Measurements from ENCODE around the gene TFPI.

TFPI gene

DNA sequence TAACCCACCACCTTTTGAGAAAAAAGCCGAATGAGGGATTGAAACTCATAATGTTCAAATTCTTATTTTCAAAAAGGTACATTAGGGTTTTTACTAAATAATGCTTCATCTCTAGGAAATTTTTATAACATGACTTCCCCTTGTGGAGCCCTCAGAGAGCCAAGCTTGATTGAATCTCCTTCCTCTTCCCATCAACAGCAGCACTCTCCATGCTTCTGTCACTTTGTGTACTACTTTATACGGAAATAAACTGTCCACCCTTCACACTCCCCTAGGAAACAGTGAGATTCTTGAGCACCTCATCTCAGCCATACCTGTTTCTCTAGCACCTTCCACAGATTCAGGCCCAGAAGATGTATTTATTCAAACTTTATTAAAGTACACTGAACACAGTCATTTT lies 51.8 kb downstream of the TFPI start:
- DNase-seq: no peak

DNA sequence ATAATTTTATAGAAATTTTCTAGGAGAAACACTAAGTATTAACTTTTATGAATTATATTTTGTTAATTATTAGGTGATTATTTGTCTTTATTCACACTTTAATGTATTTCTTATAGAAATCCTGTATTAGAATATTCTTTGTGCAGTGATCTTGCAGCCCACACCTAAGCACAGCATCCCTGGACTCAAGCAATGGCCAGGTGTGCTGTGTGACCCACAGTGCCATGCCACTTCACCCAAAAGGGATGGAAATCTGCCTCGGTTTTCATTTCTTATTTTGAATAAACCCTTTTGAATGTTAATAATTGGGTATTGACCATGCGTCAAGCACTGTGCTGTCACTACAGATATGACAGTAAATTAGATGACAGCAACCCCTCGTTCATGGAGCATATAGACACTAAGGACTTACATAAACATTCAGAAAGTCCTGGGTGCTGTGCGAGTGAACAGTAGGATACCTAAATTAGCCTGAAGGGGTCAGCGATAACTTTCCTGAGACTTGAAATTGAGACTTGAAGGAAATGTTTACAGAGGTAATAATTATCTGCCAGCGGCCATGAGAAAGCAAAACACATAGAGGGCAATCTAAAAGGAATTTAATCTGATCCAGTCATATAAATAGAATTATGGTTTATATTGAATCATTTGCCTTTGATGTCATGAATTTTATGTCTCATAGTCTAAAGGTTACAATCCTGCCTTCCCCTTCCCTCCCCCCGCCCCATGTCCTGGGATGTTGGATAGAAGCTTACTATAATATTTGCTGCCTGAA lies 53.5 kb downstream of the TFPI start:
- DNase-seq: no peak

DNA sequence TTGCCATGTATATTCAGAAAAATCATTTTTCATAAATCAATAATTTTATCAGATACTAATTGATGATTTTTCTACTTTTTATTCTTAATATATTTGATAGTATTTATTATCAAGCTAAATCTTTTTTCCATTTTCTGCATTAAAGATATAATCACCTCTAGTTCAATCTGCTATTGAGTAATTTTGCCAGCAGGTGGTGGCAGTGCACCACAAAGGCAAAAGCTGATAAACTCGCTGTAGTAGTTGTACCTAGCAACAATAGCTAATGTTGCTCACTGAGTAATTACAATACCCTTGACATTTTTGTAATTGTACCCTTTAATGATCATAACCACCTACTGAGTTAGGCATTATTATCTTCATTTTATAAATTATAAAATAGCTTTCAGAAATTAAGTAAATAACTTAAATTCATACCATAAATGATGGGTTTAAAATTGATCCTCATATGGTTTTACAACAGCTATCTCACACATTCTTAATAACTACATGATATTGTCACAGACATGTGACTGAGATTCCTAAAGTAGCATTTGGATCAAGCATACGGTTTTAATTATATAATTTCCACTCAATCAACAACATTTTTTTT lies 54.2 kb downstream of the TFPI start:
- peak; percentile 4 for DNase-seq

DNA sequence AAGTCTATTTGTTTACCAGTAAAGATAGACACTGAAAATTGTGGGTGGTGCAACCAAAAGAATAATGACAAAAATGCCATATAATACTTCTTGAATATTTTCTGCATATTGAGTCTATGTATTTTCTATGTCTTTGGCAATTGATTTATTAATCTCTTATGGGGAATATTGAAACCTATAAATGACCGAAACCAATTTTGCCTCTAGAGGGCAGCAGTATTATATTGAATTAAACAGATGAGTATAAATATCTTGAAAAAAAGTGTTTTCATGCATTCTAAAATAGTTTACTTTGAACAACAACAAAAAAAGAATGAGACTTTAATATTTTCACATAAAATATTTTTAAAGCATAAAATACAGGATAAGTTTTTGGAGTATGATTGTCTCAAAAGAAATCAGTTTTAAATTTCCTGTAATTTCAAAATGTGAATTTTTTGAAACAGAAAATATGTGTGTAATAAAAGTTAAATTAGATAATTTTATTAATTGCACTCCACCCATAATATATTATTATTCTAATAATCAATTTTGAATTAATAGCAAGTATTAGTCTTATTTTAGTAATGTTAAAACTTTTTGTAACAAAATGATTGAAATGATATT lies 56.3 kb downstream of the TFPI start:
- no peak for DNase-seq

DNA sequence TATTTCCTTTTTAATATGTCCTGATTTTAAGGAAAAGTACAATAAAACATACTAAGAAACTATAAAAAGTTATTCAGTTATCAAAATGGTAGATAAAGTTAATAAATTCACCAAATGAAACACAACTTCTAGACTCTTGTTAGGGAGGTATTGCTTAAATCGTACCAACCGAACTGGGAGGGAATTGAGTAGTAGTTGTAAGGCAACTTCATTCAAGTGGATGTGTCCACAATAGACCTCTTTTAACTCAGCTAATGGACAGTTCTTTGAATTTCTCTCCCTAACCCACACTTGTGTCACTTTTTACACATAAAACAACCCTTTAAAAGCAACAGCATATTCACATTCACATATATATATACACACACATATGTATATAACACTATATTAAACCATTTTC lies 57.1 kb downstream of the TFPI start:
- no peak for DNase-seq

DNA sequence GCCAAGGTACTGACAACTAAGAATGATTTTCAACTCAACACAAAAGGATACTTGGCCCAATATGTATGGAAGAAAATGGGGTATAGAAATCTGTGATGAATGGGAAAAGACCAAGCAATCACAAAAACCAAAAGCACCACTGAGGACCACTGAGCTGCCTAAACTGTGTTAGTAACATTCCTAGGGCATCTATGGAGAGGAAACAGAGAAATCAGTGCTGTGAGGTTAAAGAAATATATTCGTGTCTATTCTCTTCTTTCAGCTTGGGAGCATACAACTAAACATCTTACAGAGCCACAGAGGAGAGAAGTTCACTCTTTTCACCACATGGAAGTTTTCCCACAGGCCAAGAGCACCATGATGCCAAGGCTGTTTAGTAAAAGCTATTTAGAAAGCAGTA lies 58.9 kb downstream of the TFPI start:
- no peak for DNase-seq

DNA sequence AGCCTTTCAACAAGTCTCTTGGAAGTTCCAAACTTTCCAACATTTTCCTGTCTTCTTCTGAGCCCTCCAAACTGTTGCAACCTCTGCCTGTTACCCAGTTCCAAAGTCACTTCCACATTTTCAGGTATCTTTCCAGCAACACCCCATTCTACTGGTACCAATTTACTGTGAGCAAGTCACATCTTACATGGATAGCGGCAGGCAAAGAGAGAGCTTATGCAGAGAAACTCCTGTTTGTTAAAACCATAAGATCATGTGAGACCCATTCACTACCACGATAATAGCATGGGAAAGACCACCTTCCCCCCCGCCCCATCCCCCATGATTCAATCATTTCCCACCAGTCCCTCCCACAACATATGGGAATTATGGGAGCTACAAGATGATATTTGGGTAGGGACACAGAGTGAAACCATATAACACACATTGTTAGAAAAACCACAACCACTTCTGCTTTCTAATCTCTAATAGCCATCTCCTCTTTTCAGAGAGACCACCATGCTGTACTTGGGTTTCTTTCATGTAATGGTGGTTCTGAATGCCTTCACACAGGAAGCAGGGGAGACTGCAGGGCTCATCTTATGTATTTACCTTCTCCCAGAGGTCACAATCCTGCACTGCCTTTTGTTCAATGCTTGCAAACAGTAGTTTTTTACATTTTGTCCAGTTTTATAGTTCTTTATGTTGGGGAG lies 60.2 kb downstream of the TFPI start:
- DNase-seq: no peak

DNA sequence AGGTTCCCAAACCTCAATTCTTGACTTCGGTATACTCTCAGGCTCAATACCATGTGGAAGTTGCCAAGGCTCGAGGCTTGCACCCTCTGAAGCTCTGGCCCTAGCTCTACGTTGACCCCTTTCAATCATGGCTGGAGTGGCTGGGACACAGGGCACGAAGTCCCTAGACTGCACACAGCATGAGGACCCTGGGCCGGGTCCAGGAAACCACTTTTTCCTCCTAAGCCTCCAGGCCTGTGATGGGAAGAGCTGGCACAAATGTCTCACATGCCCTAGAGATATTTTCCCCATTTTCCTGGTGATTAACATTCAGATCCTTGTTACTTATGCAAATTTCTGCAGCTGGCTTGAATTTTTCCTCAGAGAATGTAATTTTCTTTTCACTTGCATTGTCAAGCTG lies 61.1 kb downstream of the TFPI start:
- DNase-seq: no peak

DNA sequence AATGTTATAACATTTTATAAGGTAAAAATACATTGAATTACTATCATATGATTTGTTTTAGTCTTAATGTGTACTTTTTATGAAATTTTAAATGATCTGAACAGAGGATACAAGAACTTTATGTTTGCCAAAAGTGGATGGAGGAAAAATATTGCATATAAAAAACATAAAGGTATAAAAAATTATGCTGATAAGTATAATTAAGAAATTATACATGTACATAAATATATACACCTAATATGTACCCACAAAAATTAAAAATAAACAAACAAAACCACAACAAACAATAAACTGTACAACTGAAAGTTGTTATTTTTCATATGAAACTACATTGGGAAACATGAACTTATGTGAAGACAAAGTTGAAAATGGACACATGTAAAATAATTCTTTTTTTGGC lies 68.0 kb downstream of the TFPI start:
- DNase-seq: no peak

DNA sequence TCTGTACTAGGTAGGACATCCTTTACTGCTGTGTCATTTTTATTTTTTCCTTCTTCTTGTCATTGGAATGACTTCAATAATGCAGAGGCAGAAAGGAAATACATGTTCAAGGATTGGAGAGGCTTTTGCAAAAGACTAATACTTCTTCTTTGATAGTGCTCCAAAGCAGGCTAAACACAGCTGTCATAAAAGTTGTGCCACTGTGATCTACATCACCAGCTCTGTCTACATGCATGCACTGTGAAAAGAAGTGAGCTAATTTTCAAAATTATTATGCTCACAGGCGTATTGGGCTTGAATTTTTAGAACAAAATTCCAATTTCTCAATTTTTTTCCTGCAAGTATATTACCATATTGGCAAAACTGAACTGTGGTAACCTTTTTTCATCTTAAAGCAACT lies 68.7 kb downstream of the TFPI start:
- DNase-seq: no peak

DNA sequence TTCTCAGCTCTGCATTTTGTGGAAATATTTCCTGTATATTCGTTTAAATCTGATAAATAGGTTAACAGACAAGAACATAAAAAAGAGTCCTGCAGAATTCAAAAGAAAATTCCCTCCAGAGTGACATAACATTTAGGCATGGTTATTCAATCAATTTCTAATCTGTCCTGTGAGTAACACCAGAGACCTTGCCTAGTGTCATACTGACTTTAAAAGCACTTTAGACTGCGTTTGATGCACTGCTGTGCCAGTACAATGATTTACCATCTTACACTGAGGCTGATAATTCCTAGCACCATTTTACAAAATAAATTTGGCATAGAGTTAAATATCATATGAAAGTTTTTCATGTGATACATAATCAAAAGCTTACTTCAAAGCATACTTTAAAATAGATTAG lies 70.7 kb downstream of the TFPI start:
- DNase-seq: no peak

DNA sequence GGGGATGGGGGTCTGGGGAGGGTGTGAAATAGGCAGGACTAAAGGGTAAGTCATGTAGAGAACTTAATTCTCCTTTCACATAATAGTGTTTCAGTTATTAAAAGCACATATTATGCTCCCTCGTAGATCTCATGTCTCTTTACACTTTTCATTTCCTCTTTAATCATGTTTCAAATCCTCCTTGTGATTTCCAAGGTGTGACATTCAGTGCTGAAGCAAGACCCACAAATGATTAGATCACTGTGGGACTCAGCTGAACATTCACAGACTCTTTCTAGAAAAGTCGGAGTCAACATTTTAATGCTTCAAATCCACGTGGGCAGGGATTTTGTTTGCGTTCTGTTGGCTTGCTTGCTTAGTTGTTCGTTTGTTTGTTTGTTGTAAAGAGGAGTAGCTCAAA lies 71.4 kb downstream of the TFPI start:
- DNase-seq: no peak

DNA sequence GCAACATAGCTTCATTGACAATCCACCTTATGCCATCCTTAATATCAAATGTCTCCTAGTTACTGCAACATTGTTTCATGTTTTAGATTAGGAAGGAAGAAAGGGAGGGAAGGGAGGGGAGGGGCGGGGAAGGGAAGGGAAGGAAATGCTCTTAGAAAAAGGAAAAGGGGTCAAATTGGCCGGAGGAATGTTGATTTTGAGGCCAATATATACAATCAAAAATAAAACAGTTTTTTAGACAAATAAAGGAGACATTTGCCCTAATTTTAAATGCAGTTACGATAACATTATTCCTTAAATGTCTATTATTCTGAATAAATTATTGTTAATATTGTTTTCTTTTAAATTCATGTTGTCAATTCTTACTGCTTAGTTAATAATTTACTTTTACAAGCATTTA lies 72.7 kb downstream of the TFPI start:
- DNase-seq: no peak

DNA sequence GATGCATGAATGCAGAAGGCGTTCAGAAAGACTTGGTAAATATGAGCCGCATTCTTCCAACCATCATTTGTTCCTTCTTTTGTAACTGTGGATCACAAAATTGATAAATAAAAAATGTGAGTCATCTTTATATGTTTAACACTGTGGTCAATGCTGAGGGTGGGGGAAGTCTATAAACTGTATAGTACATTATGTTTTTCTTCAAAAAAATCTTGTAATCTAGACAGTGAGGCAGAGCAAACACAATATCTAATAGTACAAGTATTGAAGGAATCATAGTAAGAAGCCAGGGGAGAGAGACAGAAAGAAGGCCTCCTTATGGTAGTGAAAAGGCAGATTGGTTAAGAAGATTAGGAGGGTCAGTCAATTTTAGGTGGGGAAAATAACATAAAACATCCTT lies 75.5 kb downstream of the TFPI start:
- DNase-seq: no peak

DNA sequence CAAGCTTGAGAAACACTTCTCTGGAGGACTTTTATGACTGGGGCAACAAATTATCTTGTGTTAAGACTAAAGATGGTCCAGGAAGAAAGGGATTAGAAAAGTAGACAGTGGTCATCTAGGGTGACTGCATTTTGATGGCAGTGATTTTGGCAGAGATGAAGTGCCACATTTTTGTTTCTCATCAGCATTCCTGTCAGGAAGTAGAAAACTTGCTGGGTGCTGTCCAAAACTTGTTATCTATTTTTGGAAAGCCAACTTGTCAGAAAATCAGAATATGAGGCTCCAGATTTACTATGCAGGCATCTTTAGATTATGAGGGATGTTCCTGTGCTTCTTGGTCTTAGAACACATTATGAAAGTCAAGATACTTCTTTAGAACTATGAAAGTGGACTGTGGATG lies 77.2 kb downstream of the TFPI start:
- DNase-seq: no peak

DNA sequence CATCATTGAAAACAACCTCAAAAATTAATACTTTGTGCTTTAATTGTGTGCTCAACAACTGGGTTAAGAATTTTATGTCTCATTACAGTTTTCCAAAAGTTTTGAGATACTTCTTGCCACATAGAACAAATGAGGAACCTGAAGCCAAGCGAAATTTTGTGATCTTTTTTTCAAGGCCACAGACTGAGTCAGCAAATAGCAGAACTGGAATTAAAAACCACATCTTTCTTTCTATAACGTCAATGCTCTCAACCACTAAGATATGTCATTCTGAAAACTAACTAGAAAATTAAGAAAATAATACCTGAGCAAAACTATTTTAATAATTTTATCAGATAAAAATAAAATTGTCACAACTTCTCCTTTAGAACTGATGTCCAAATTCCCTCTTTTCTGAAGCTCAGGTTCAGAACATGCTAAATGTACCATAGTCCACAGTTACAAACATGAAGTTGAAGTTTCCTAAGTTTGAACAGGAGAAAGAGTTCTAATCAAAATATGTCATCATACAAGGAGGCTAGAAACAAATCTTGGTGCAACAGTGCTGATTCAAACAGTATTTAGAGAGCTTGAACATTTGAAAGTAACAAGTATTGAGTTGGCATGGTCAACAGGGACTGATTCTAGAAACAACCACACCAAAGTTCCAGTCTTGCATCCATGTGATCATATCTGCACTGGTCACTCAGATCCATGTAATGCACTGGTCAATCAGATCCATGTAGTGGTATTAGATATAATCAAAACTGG lies 78.6 kb downstream of the TFPI start:
- no peak for DNase-seq

DNA sequence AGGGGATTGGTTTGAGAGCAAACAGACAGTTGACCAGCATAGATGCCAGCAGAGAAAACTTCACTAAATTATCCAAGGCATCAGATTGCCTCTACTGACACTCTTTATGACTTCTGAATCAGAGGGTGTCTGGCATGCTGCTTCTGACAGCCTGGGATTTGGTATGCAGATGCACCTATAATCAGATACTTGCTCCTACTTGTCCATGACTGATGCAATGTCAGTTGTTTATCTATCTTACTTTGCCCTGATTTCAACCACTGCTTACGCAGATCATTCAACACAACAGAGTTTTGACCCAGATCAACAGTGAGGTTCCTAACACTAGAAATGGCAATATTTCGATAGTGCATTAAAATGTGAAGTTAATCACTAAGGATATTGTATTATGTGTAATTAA lies 83.5 kb downstream of the TFPI start:
- DNase-seq: no peak

DNA sequence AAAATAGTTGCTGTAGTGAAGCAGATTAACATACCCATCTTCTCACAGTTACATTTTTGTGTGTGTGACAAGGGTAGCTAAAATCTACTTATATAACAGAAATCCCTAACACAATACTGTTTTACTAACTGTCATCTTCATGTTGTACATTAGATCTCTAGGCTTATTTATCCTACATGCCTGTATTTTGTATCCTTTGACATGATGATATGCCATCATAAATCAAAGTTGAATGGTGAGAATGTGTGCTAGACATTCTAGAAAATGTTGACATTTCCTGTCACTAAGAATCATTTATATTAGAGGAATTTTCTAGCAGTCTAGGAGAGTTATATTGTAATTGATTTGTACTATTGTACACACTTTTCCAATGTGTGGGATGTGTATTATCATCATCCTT lies 84.7 kb downstream of the TFPI start:
- DNase-seq: no peak

DNA sequence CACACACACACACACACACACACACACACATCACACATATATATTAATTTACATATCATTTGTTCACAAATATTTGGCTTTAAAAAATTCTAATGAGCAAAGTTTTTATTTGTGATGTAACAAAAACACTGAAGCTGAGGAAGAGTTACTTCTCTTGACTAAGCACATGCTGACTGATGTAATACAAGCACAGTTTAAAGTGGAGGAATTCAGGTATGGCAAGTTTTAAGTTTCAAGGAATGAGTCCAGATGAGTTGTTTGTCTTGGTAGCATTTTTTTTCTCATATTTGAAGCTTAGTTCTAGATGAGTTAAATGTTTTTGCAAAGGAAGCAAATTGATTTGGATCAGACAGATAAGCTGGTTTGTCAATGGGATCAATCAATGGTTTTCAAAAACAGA lies 86.0 kb downstream of the TFPI start:
- no peak for DNase-seq

DNA sequence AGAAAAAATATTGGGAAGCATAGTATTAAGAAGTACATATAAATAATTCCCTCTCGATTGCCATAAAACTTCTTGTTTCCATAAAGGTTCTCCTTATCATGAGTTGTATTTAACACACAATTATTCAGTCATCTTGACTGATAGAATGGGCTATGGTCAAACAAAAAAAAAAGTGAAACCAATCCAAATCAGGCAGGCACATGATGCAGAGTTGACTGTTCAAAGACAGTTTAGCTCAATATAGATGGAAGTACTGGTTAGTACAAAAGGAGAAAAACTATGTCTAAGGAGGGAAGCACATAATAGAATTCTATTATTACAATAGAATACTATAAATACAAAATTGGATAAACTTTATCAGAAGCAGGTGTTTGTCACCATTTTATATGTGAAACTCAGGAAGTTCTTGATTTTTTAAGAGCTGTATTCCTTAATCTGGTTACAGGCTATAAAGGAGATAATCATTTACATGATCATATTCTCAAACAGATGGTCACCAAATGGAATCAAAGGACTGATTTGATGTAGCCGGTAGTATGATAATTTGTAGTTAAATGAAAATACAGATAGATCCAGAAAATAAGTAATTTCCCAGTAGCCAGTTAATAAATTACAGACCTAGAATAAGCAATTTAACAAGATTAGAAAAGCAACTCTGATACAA lies 88.0 kb downstream of the TFPI start:
- no peak for DNase-seq

DNA sequence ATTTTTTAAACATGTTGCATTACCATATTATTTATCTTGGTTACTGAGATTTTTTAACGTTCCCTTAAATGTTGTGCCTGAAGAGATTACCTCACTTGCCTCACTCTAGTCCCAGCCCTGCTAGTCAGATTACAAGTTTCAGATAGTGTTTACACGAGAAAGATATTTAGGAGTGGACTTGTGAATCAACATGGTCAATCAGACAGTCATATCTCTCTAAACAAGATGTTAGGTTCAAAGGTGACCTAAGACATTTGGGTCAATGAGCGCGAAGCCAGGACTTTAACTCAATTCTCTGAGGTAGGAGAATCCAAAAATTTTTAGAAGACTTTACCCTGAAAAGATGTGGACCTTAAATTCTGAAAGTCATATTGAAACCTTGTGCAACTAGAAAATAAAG lies 91.4 kb downstream of the TFPI start:
- DNase-seq: no peak
